ENCODE measurements around the gene COBLL1. TPM values are rescaled to one million over a fixed set of nuclear protein-coding genes. Genes with fewer than 3 reads are reported as not detected.

The COBLL1 gene
- total RNA-seq, 1 donor from 2014 or later = 85.9 TPM

GRCh38 chr2:164757934-164758695, 83.5 kb downstream of the COBLL1 start:
- DNase-seq (ENCODE audit: low spot score) = no peak

DNA sequence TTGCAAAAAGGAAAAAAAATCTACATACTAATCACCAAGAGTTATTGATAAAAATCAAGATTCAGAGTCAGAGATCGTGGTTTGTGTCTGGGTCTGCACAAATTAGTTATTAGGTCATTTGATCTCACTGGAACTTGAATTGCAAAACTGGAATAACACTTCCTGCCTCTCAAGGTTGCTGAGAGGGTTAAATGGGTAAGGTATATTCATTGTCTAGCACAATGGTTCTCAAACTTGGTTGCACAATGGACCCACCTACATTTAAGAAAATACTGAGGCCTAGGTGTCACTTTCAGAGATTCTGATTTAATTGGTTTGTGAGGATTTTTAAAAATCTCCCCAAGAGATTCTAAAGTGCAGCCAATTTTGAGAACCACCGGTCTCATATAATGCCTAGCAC, 84.8 kb downstream of the COBLL1 start:
- no peak for DNase-seq (ENCODE audit: low spot score)

- DNase-seq (ENCODE audit: low spot score) = no peak
These were observed 85.7 kb downstream of the COBLL1 start for GRCh38 chr2:164755952-164756351.

GRCh38 chr2:164754157-164755093, 87.2 kb downstream of the COBLL1 start:
- no peak for DNase-seq (ENCODE audit: low spot score)

GRCh38 chr2:164752956-164753355, 88.7 kb downstream of the COBLL1 start:
- no peak for DNase-seq (ENCODE audit: low spot score)

DNA sequence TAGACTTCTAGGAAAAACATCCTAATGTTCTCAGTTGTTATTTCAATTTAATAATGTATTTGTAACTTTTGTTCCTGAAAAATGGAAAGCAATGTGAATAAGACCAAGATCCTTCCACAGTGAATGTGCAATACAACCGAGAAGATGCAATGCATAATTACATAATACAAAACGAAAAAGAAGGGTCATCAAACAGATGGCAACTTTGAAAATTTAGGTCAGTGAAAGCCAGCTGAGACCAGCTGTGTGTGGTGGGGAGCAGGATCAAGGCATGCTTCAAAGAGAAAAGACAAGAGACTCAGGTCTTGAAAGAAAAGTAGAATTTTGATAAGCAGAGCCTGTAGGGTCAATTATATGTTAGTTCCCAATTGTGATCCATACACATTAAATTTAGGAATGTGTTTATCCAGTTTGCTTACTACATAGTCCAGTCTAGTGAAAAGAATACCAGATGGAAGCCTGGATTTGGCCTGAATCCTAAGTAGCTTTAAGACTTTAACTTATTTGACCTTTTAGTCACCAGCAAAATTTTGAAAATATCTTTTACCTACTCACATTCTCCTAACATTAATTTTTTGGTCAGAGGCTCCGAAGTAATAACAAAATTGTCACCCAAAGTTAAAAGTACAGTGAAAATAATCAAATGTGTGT, 93.7 kb downstream of the COBLL1 start:
- DNase-seq (ENCODE audit: low spot score) = no peak

GRCh38 chr2:164747140-164747539, 94.5 kb downstream of the COBLL1 start:
- DNase-seq (ENCODE audit: low spot score) = no peak

GRCh38 chr2:164746713-164747112, 94.9 kb downstream of the COBLL1 start:
- DNase-seq (ENCODE audit: low spot score) = no peak

GRCh38 chr2:164745012-164745797, 96.4 kb downstream of the COBLL1 start:
- no peak for DNase-seq (ENCODE audit: low spot score)

- no peak for DNase-seq (ENCODE audit: low spot score)
These were observed 98.8 kb downstream of the COBLL1 start for GRCh38 chr2:164742738-164743317.

DNA sequence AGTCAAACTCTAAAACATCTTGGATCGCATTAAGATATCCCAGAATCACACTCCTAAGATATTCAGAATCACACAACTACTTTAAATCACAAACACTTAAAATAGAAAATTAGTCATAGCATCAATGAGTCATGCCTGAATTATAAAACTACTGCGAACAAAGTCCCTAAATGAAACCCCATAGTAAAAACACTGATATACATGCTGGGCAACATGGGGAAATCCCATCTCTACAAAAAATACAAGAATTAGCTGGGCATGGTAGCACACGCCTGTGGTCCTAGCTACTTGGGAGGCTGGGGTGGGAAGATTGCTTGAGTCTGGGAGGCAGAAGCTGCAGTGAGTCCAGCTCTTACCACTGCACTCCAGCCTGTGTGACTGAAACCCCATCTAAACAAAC, 101.7 kb downstream of the COBLL1 start:
- DNase-seq (ENCODE audit: low spot score) = no peak

DNA sequence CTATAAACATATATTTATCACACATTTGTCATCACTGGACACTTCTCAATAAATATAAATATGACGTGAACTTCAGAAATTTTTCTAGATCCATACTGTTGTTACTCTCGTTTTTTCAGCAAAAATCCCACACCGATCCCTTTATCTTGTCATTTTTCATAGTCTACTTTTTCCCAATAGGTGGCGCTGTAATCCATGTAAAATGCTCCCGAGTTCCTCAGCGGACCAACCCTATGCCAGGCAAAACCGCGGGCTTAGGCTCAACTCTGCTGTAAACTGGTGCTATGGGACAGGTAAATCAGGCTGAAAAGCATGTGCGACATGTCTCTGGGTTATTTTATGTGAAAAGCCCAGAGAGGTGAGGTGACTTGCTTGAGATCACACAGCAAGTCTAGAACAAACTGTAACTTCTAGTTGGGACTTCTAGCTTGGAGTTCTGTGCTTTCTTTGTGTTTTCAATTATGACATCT, 104.0 kb downstream of the COBLL1 start:
- no peak for DNase-seq (ENCODE audit: low spot score)

DNA sequence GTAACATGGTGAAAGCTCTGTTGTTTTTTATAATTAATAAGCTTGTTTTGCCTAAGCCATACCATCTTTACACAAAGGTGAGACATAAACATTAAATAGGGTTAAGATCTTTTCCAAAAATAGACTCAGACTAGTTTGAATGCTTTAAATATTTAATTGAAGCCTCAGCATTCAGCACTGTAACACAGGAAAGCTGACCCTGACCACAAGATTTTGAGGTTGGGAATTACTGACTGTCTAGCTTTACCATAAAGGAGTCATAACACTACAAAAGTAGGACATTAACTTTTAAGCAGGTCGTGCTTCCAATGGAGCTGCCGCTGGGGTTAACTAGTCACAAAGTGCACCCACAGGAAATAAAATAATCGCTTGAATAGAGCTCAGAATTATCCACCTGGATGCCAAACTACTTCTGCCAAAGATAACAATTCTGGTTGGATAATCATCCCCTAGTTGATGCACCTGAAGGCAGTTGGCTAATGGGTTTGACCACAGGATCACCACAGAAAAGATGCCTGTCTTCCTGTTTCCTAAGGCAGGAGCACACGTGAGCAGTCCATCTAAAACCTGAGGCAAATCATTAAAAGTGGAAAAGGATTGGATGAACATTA, 106.2 kb downstream of the COBLL1 start:
- no peak for DNase-seq (ENCODE audit: low spot score)

- no peak for DNase-seq (ENCODE audit: low spot score)
These were observed 107.4 kb downstream of the COBLL1 start for GRCh38 chr2:164734196-164734595.

DNA sequence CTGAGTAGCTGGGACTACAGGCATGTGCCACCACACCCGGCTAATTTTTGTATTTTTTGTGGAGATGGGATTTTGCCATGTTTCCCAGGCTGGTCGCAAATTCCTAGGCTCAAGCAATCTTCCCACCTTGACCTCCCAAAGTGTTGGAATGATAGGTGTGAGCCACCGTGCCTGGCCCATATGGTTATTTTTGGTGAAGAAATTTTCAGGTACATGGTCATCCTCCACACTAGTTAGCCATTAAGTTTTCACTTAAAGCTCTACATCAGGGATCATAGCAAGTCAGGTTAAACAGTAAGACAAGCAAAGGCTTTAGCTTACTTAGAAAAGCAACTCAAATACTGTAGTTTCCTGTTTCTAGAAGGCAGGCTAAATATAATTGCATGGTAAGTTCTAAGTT, 116.1 kb downstream of the COBLL1 start:
- no peak for DNase-seq (ENCODE audit: low spot score)

- DNase-seq (ENCODE audit: low spot score) = no peak
These were observed 118.8 kb downstream of the COBLL1 start for GRCh38 chr2:164722616-164723338.

DNA sequence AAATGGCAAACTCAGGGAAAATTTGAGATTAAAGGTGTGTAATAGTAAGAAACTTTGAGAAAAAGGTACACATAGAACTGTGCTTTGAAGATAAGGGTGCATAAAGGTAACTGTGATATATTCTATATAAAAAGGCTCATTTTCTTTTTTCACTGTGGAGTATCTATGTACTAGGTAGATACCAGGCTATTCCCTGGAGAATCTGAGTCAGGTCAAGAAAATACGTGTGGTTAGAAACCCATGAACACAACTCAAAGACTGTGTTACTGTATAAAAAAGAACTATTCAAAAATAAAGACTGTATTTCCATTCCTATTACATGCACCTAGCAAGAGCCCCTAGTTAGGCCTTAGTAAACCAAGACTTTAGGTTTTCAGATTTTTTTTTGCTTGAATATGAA, 120.2 kb downstream of the COBLL1 start:
- DNase-seq (ENCODE audit: low spot score) = no peak

GRCh38 chr2:164719996-164720941, 121.4 kb downstream of the COBLL1 start:
- DNase-seq (ENCODE audit: low spot score) = no peak

All from mesenteric fat pad (tissue), 1 donor.